Neural progenitor cell (in vitro differentiated cells): ENCODE data around the gene HMGA1. TPM values are rescaled to one million over a fixed set of nuclear protein-coding genes. Genes with fewer than 3 reads are reported as not detected.

Experiments
- DNase-seq: peaks from one replicate; pipeline ENCODE4 v3.0.0-alpha.2; 2016; ENCODE audit warnings: low spot score
- H2AFZ ChIP-seq: fragments of 200-600 bp; sonication (generic); replicated peaks from 2 replicates; pipeline ENCODE4 v1.6.1; 2016; ENCODE audit warnings: antibody characterized with exemption
- H3F3A ChIP-seq: fragments of 200-600 bp; sonication (generic); 2 replicates; pipeline ENCODE4 v1.6.1; 2016; ENCODE audit warnings: antibody characterized with exemption, low read depth
- H3K27ac ChIP-seq: fragments of 200-600 bp; sonication (generic); 2 replicates; pipeline ENCODE4 v1.5.1; 2016; ENCODE audit warnings: mild to moderate bottlenecking
- H3K27me3 ChIP-seq: fragments of 200-600 bp; sonication (generic); 2 replicates; pipeline ENCODE4 v1.6.1; 2016; ENCODE audit warnings: mild to moderate bottlenecking, moderate library complexity
- H3K36me3 ChIP-seq: fragments of 200-600 bp; sonication (generic); 2 replicates; pipeline ENCODE4 v1.5.1; 2016
- H3K4me1 ChIP-seq: fragments of 200-600 bp; sonication (generic); 2 replicates; pipeline ENCODE4 v1.6.1; 2016; ENCODE audit warnings: mixed run types
- H3K4me2 ChIP-seq: fragments of 200-600 bp; sonication (generic); 2 replicates; pipeline ENCODE4 v1.6.1; 2016
- H3K4me3 ChIP-seq: fragments of 200-600 bp; sonication (generic); 2 replicates; pipeline ENCODE4 v1.5.1; 2016
- H3K79me2 ChIP-seq: fragments of 200-600 bp; sonication (generic); 2 replicates; pipeline ENCODE4 v1.6.1; 2016; ENCODE audit warnings: low read depth
- H3K9ac ChIP-seq: fragments of 200-600 bp; sonication (generic); 2 replicates; pipeline ENCODE4 v1.6.1; 2016
- H3K9me3 ChIP-seq: fragments of 200-600 bp; sonication (generic); 2 replicates; pipeline ENCODE4 v1.5.1; 2016; ENCODE audit warnings: low read depth
- H4K20me1 ChIP-seq: fragments of 200-600 bp; sonication (generic); 2 replicates; pipeline ENCODE4 v1.6.1; 2016; ENCODE audit warnings: low read depth
- H3K27ac Mint-ChIP-seq: 3 replicates; pipeline ENCODE4 v1.8.0; 2021; ENCODE audit warnings: mixed read lengths
- H3K27me3 Mint-ChIP-seq: 2 replicates; pipeline ENCODE4 v1.8.0; 2022; ENCODE audit warnings: low read depth, mild to moderate bottlenecking, inconsistent platforms, moderate library complexity, mixed read lengths; ENCODE audit not compliant: insufficient read depth
- H3K36me3 Mint-ChIP-seq: 3 replicates; pipeline ENCODE4 v1.8.0; 2021; ENCODE audit warnings: mixed read lengths
- H3K4me1 Mint-ChIP-seq: 3 replicates; pipeline ENCODE4 v1.8.0; 2021; ENCODE audit warnings: mixed read lengths
- H3K4me3 Mint-ChIP-seq: 3 replicates; pipeline ENCODE4 v1.8.0; 2021; ENCODE audit warnings: mild to moderate bottlenecking, moderate library complexity, mixed read lengths
- H3K9me3 Mint-ChIP-seq: 3 replicates; pipeline ENCODE4 v1.8.0; 2020; ENCODE audit warnings: mixed read lengths
- CTCF ChIP-seq: fragments of 200-600 bp; sonication (generic); IDR thresholded peaks from 2 replicates; pipeline ENCODE4 v1.5.1; 2017; ENCODE audit warnings: antibody characterized with exemption, mild to moderate bottlenecking
- EZH2 ChIP-seq: fragments of 200-600 bp; sonication (generic); IDR thresholded peaks from 2 replicates; pipeline ENCODE4 v1.6.1; 2017; ENCODE audit warnings: antibody characterized with exemption, mild to moderate bottlenecking, moderate library complexity
- EZH2phosphoT487 ChIP-seq: fragments of 200-600 bp; sonication (generic); IDR thresholded peaks from 2 replicates; pipeline ENCODE4 v1.6.1; 2017; ENCODE audit warnings: antibody characterized with exemption
- total RNA-seq: library from RNA; depleted of rRNA; stranded (reverse); fragments of >200 nt; gene quantifications from 2 replicates; pipeline ENCODE4 v1.2.3, GENCODE V29; 2015; ENCODE audit warnings: low replicate concordance

Gene HMGA1
- total RNA-seq, 1 donor from 2014 or later, result 417 TPM

GRCh38 chr6:34196833-34197195 is 39.9 kb upstream of the HMGA1 start:
- Mint-ChIP-seq H3K9me3 (no peaks in the 10 kb centered on the region), H3K27me3 (peaks cover 7% of the 10 kb centered on the region), H3K4me3 (no peak overlapping the region), H3K4me1 (peaks cover 6% of the 10 kb centered on the region), H3K27ac (no peak overlapping the region), H3K36me3 (no peaks in the 10 kb centered on the region)
- Histone ChIP-seq H3K4me1 (no peaks in the 10 kb centered on the region), H3F3A (no peaks in the 10 kb centered on the region), H3K27ac (no peak overlapping the region), H3K36me3 (no peaks in the 10 kb centered on the region), H4K20me1 (no peaks in the 10 kb centered on the region), H3K4me3 (no peak overlapping the region), H3K9ac (no peak overlapping the region), H3K79me2 (no peaks in the 10 kb centered on the region), H2AFZ (peak overlapping the region; percentile 97), H3K27me3 (peaks cover 18% of the 10 kb centered on the region), H3K9me3 (no peaks in the 10 kb centered on the region), H3K4me2 (no peak overlapping the region)
- no peak for DNase-seq
- TF ChIP-seq EZH2phosphoT487, result no peak
- TF ChIP-seq EZH2, result no peak

- H3K9me3 ChIP-seq, result no peaks in the 10 kb centered on the region
- H3K4me1 Mint-ChIP-seq, result peaks cover 7% of the 10 kb centered on the region
- TF ChIP-seq EZH2 (no peak), CTCF (no peak), EZH2phosphoT487 (no peak)
- H3K79me2 ChIP-seq, result no peaks in the 10 kb centered on the region
- no peak overlapping the region for H3K27ac ChIP-seq
- no peak overlapping the region for H3K4me3 ChIP-seq
- peak overlapping the region; percentile 36 for H3K4me3 Mint-ChIP-seq
- no peaks in the 10 kb centered on the region for H3K4me1 ChIP-seq
- no peaks in the 10 kb centered on the region for H3F3A ChIP-seq
- H3K36me3 Mint-ChIP-seq, result no peaks in the 10 kb centered on the region
- no peak overlapping the region for H3K4me2 ChIP-seq
- no peak for DNase-seq
- peaks cover 13% of the 10 kb centered on the region for H3K27me3 ChIP-seq
- H3K36me3 ChIP-seq, result no peaks in the 10 kb centered on the region
- H4K20me1 ChIP-seq, result no peaks in the 10 kb centered on the region
- no peak overlapping the region for H3K27ac Mint-ChIP-seq
- no peaks in the 10 kb centered on the region for H3K9me3 Mint-ChIP-seq
- H3K9ac ChIP-seq, result no peak overlapping the region
- H3K27me3 Mint-ChIP-seq, result peaks cover 7% of the 10 kb centered on the region
- no peak overlapping the region for H2AFZ ChIP-seq
Measured at GRCh38 chr6:34200340-34200971, 36.2 kb upstream of the HMGA1 start.

- H3K4me3 Mint-ChIP-seq, result no peak overlapping the region
- no peaks in the 10 kb centered on the region for H3K9me3 ChIP-seq
- H3K27me3 Mint-ChIP-seq, result peaks cover 9% of the 10 kb centered on the region
- H3K27ac Mint-ChIP-seq, result peak overlapping the region; percentile 77
- H4K20me1 ChIP-seq, result no peaks in the 10 kb centered on the region
- no peak overlapping the region for H3K9ac ChIP-seq
- no peaks in the 10 kb centered on the region for H3K9me3 Mint-ChIP-seq
- no peak overlapping the region for H2AFZ ChIP-seq
- H3K36me3 ChIP-seq, result no peaks in the 10 kb centered on the region
- no peak overlapping the region for H3K4me2 ChIP-seq
- no peak overlapping the region for H3K4me3 ChIP-seq
- no peaks in the 10 kb centered on the region for H3F3A ChIP-seq
- no peak for DNase-seq
- no peaks in the 10 kb centered on the region for H3K4me1 ChIP-seq
- TF ChIP-seq EZH2, result no peak
- TF ChIP-seq CTCF, result no peak
- TF ChIP-seq EZH2phosphoT487, result no peak
- H3K27me3 ChIP-seq, result peaks cover 2% of the 10 kb centered on the region
- H3K79me2 ChIP-seq, result no peaks in the 10 kb centered on the region
- peaks cover 9% of the 10 kb centered on the region for H3K4me1 Mint-ChIP-seq
- H3K27ac ChIP-seq, result no peak overlapping the region
- no peaks in the 10 kb centered on the region for H3K36me3 Mint-ChIP-seq
Measured at GRCh38 chr6:34201455-34202107, 35.1 kb upstream of the HMGA1 start.
